ENCODE data around the gene PTMS. TPM values are rescaled to one million over a fixed set of nuclear protein-coding genes. Genes with fewer than 3 reads are reported as not detected.

The PTMS gene
- total RNA-seq, 1 donor from 2014 or later = 320 TPM

- no peaks in the 10 kb centered on the region for H3K27me3 Mint-ChIP-seq (ENCODE audit: low read depth)
- peak overlapping the region; percentile 92 for H3K4me3 Mint-ChIP-seq
- no peaks in the 10 kb centered on the region for H3K9me3 Mint-ChIP-seq
- peaks cover 13% of the 10 kb centered on the region for H3K36me3 Mint-ChIP-seq
- H3K4me1 Mint-ChIP-seq = peaks cover 28% of the 10 kb centered on the region
- H3K27ac Mint-ChIP-seq = peak overlapping the region; percentile 100
- DNase-seq (ENCODE audit: low spot score in 2 of 2, unreplicated experiment in 2 of 2) = peak in 1 of 2 experiments; percentile 92
- no peak for TF ChIP-seq CTCF (IDR thresholded peaks at IDR 0.05; ENCODE audit: unreplicated experiment)
Observed at GRCh38 chr12:6753772-6754356, 12.3 kb upstream of the PTMS start.

- H3K9me3 Mint-ChIP-seq = no peaks in the 10 kb centered on the region
- H3K27me3 Mint-ChIP-seq (ENCODE audit: low read depth) = no peaks in the 10 kb centered on the region
- no peak for DNase-seq (ENCODE audit: low spot score in 2 of 2, unreplicated experiment in 2 of 2)
- H3K36me3 Mint-ChIP-seq = peaks cover 9% of the 10 kb centered on the region
- H3K27ac Mint-ChIP-seq = peak overlapping the region; percentile 100
- H3K4me3 Mint-ChIP-seq = no peak overlapping the region
- no peak for TF ChIP-seq CTCF (IDR thresholded peaks at IDR 0.05; ENCODE audit: unreplicated experiment)
- peaks cover 28% of the 10 kb centered on the region for H3K4me1 Mint-ChIP-seq
Observed at GRCh38 chr12:6754411-6754810, 11.8 kb upstream of the PTMS start.

- no peak for TF ChIP-seq CTCF (IDR thresholded peaks at IDR 0.05; ENCODE audit: unreplicated experiment)
- no peaks in the 10 kb centered on the region for H3K27me3 Mint-ChIP-seq (ENCODE audit: low read depth)
- peak overlapping the region; percentile 8 for H3K27ac Mint-ChIP-seq
- peaks cover under 1% of the 10 kb centered on the region for H3K9me3 Mint-ChIP-seq
- no peak overlapping the region for H3K4me3 Mint-ChIP-seq
- H3K4me1 Mint-ChIP-seq = peaks cover 22% of the 10 kb centered on the region
- no peak for DNase-seq (ENCODE audit: low spot score in 2 of 2, unreplicated experiment in 2 of 2)
- H3K36me3 Mint-ChIP-seq = no peaks in the 10 kb centered on the region
Observed at GRCh38 chr12:6757028-6757690, 9.0 kb upstream of the PTMS start.

GRCh38 chr12:6758506-6759095 lies 7.6 kb upstream of the PTMS start:
- no peak for DNase-seq (ENCODE audit: low spot score in 2 of 2, unreplicated experiment in 2 of 2)
- peaks cover 30% of the 10 kb centered on the region for H3K4me1 Mint-ChIP-seq
- H3K4me3 Mint-ChIP-seq = no peak overlapping the region
- no peak for TF ChIP-seq CTCF (IDR thresholded peaks at IDR 0.05; ENCODE audit: unreplicated experiment)
- H3K27ac Mint-ChIP-seq = no peak overlapping the region
- H3K27me3 Mint-ChIP-seq (ENCODE audit: low read depth) = no peaks in the 10 kb centered on the region
- peaks cover 3% of the 10 kb centered on the region for H3K9me3 Mint-ChIP-seq
- H3K36me3 Mint-ChIP-seq = no peaks in the 10 kb centered on the region

GRCh38 chr12:6759741-6760140 lies 6.4 kb upstream of the PTMS start:
- Mint-ChIP-seq H3K9me3 (peaks cover 3% of the 10 kb centered on the region), H3K27ac (no peak overlapping the region), H3K36me3 (no peaks in the 10 kb centered on the region), H3K4me3 (no peak overlapping the region), H3K27me3 (ENCODE audit: low read depth) (no peaks in the 10 kb centered on the region), H3K4me1 (peaks cover 30% of the 10 kb centered on the region)
- DNase-seq (ENCODE audit: low spot score in 2 of 2, unreplicated experiment in 2 of 2) = no peak
- TF ChIP-seq CTCF (IDR thresholded peaks at IDR 0.05; ENCODE audit: unreplicated experiment) = no peak
